IMR-90 (cell line): ENCODE results near the gene MATK.

Experiments
- CTCF ChIP-seq: conservative IDR thresholded peaks from 2 replicates; pipeline ENCODE4 v1.5.1; 2012; ENCODE audit warnings: mild to moderate bottlenecking, low read depth, low read length, improper control_type of control experiment
- ELK1 ChIP-seq: fragments of 150-350 bp; IDR thresholded peaks from 2 replicates; pipeline ENCODE4 v1.6.1; 2016; ENCODE audit warnings: low read depth, mild to moderate bottlenecking, low read length, moderate library complexity, borderline replicate concordance
- POLR2A ChIP-seq: IDR thresholded peaks from 2 replicates; pipeline ENCODE4 v1.6.1; 2012; ENCODE audit warnings: mild to moderate bottlenecking, low read depth, low read length
- RFX5 ChIP-seq: IDR thresholded peaks from 2 replicates; pipeline ENCODE4 v1.8.0; 2012; ENCODE audit warnings: low read depth, mild to moderate bottlenecking, low read length, moderate library complexity
- SMC3 ChIP-seq: fragments of 150-350 bp; IDR thresholded peaks from 2 replicates; pipeline ENCODE4 v1.6.1; 2016; ENCODE audit warnings: low read depth, mild to moderate bottlenecking, antibody characterized with exemption, low read length, moderate library complexity
- TF ChIP-seq, protein P1 (sequence below): fragments of 150-350 bp; IDR thresholded peaks from 2 replicates; pipeline ENCODE4 v1.6.1; 2017; ENCODE audit warnings: mild to moderate bottlenecking, antibody characterized with exemption, low read length, low read depth

GRCh38 chr19:3810708-3811355 lies 24.7 kb upstream of the MATK start:
- TF ChIP-seq CTCF (no peak), SMC3 (no peak), RFX5 (no peak), ELK1 (no peak), POLR2A (no peak)
- TF ChIP-seq, protein P1, sequence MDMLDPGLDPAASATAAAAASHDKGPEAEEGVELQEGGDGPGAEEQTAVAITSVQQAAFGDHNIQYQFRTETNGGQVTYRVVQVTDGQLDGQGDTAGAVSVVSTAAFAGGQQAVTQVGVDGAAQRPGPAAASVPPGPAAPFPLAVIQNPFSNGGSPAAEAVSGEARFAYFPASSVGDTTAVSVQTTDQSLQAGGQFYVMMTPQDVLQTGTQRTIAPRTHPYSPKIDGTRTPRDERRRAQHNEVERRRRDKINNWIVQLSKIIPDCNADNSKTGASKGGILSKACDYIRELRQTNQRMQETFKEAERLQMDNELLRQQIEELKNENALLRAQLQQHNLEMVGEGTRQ = no peak
